GM18951 (cell line): ENCODE results near the gene VAC14.

Experiments
- POLR2A ChIP-seq: IDR thresholded peaks from 4 replicates; pipeline ENCODE4 v1.6.1; 2011; ENCODE audit warnings: mild to moderate bottlenecking; ENCODE audit not compliant: insufficient read length, insufficient read depth; ENCODE audit errors: extremely low read depth
- in situ Hi-C: fragments of 300-500 bp; cut with MboI; formaldehyde crosslinking; loops from one replicate; pipeline ENCODE4 v1.12.0; 2022; ENCODE audit warnings: low sequenced_read_pairs, mixed read lengths, inconsistent platforms; ENCODE audit not compliant: unreplicated experiment

VAC14 gene

DNA sequence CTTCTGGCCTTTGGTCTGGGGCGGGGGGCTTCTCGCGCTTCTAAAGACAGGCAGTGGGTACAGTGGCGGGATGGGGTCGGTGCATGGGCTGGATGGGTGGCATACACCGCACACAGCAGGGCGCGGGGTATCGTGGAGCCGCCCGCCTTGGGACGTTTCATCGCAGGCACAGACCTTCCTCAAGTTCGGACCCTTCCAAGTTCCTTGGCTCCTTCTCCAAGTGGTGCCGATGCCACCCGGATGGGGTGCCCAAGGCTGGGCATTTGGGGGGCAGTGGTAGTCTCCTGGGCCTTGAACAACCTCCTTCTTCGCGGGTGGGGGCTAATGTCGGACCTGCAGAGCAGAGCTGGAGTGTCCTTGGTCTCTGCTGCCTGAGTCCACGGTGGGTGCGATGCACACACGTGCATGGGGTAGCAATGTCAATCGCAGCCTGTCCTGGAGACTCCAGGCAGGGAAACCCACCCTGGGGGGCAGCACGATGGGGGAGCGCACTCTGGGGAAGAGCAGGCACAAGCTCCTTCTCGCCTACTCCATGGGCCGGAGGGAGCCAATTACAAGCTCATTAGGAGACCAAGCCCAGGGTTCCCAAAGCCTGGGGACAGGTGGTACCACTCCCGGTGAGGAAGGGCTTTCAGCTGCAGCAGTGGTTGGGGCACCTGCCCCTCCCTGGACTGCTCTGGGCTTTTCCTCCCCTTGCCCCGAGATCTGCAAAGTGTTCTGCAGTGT lies 114.4 kb downstream of the VAC14 start:
- in situ Hi-C loops, result no loop called here
- no peak for TF ChIP-seq POLR2A

DNA sequence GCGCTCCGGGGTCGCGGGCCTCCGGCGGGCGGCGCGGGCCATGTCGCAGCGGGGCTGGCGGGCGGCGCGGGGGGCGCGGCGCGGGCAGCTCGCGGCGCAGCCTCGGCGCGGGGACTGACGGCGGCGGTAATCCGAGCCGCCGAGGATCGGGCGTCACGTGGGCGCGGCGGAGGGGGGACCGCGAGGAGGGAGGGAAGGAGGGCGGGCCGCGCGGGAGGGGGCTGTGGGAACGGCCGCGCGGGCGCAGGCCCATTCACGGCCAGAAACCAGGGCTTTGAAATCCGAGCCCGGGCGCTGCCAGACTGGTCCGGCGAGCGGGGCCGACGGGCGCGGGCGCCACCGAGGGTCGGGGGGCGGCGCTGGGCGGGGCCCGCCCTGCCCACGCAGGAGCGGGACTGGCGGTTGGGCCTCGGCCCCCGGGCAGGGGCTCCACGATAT lies 115.0 kb downstream of the VAC14 start, which contains the start of gene MTSS2:
Gene MTSS2, minus strand, starts transcription at position 116 of the 438 bp plus-strand sequence. CDS start 262 bp downstream, outside the sequence.
- no peak for TF ChIP-seq POLR2A
- in situ Hi-C loops, result no loop called here

DNA sequence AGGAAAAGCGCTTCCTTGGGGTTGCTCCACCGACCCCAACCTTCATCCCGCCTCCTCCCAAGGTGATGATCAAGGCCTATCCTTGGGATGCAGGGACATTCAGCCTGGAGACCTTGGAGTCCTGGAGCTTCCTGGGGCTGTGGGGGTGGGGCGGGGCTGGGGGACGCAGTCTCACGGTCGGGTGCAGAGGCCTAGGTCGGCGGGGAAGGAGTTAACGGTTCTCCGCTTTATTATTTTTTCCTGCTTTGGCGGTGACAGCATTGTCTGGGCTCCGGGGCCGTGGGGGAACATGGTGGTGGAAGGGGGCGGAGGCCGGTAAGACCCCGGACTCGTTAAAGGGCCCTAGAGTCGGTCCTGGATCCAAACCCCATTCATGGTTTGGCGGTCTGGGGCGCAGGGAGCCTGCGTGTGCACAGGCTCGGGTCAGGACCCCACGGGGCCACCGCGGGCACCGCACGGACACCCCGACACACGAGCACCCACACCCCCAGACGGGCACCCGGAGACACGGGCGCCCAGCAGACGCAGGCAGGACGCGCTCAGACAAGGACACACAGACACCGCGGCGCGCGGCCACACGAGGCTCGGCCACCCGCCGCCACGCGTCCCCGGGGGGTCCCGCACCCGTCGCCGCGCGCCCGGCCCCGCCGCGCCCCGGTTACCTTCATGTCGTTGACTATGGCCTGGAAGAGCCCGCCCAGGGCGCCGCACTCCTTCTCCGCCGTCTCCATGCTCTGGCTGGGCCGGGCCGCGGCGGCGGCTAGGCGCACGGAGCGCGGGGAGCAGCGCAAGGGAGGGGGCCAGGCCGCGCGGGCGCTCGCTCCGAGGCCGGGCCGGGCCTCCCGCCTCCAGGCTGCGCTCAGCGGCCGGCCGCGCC lies 115.7 kb downstream of the VAC14 start:
- no peak for TF ChIP-seq POLR2A

DNA sequence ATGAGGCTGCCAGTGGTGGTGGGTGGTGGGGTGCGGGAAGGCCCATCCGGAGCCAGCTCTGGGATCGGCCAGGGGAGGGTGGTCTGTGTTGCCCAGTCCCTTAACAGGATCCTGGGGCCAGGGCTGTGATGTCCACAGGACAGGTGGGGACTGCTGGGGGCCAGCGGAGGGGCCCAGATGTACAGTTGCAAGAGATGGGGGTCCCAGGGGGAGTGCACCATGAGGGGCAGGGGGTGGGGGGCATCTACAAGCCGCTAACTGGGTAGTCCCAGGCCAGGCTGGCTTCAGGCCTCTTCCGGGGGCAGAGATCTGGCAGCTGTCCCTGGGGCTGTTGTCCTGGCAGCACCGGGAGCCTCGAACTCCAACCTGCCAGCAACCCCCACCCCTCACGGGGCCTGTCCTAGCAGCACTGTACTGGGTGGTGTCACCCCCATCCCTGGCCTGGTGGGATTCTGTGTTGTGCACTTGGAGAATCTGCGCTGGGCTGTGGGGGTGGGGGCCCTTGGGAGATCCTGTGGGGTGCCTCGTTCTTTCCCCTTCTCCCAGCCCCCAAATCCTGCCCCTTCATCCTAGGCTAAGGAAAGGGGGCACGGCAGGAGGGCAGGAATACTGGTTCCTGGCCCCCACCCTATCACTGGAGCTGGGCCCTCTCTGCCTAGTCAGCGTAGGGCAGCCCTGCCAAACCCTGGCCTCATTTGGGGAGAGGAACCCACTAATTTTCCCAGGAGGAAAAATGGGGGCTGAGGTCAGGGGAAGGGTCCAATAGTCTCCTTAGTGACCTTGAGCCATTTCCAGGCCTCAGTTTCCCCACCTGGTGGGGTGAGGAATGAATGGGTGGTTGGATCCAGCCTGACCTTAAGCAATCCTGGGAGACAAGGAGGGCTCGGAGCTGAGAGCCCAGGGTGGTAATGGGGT lies 116.6 kb downstream of the VAC14 start:
- TF ChIP-seq POLR2A, result no peak
- in situ Hi-C loops, result no loop called here

More for the DNA sequence above, 115.7 kb downstream of the VAC14 start:
- in situ Hi-C loops, result no loop called here

DNA sequence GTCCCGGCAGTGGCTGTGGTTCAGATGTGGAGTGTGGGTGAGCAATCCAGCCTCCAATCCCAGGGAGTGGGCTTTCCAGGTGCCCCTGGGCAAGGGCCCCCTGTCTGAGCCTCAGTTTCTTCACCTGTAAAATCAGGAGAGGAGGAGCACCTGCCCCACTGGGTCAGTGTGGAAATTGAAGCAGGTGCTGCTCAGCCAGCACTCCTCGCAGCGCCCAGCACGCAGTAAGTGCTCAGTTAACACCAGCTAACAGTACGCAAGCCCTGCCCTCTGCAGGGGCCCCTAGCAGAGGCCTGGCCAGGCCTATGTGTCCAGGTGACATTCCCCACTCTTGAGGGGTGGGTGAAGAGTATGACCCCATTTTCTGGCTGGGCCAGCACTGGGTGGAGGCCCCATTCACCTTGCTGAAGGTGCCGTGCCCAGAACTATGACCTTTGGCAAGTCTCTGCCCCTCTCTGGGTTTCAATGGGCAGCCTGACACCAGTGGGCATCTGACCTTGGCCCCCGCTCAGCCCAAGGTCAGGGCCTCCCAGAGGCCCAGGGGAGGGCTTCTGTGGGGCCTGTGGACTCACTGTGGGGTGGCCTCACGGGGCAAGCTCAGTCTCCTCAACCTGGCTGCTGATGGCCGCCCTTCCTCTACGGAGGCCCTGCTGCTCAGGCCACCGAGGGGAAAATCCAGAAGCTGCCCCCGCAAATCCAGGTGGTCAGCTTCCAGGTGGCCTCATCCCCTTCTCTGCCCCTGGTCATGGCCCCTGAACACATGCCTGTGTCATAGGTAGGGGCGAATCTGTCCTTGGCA lies 117.6 kb downstream of the VAC14 start:
- TF ChIP-seq POLR2A, result no peak
- in situ Hi-C loops, result no loop called here

DNA sequence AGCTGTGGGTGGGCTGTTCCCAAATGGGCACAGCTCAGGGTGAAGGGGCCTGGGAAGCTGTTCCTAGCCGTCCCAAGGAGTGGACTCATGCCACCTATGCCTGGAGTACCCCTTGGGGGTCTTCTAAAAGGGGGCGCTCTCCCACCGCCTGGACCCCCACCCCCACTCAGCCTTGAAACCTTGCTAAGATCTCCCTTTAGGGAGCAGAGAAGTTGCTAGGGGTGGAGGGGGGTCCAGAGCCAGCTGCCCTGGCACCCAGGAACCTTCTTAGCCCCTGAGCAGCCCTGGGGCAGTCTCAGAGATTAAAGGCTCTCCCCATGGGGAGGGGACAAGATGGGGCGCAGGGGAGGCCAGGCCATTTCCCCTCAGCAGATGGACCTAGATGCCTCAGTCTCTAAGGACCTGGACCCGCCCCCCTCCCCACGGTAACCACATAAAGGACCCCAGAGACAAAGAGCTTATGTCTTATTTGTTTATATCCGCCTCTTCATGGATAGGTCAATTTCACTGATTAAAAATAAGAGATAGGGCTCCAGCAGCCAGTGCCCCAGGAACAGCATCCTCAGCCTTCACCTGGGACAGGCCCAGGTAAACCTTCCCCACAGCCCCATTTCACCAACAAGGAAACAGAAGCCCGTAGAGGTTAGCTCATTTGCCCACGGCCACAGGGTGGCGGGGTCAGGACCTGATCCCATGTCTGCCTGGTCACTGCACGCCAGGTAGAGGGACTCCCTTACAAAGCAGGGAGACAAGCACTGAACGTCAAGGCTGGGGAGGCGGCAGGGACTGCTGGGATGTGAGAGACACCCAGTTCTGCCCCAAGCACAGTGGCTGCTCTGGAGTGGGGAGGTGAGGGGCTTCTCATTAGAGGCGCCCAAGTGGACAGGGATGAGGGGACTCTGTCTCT lies 118.5 kb downstream of the VAC14 start:
- in situ Hi-C loops, result no loop called here
- TF ChIP-seq POLR2A, result no peak

DNA sequence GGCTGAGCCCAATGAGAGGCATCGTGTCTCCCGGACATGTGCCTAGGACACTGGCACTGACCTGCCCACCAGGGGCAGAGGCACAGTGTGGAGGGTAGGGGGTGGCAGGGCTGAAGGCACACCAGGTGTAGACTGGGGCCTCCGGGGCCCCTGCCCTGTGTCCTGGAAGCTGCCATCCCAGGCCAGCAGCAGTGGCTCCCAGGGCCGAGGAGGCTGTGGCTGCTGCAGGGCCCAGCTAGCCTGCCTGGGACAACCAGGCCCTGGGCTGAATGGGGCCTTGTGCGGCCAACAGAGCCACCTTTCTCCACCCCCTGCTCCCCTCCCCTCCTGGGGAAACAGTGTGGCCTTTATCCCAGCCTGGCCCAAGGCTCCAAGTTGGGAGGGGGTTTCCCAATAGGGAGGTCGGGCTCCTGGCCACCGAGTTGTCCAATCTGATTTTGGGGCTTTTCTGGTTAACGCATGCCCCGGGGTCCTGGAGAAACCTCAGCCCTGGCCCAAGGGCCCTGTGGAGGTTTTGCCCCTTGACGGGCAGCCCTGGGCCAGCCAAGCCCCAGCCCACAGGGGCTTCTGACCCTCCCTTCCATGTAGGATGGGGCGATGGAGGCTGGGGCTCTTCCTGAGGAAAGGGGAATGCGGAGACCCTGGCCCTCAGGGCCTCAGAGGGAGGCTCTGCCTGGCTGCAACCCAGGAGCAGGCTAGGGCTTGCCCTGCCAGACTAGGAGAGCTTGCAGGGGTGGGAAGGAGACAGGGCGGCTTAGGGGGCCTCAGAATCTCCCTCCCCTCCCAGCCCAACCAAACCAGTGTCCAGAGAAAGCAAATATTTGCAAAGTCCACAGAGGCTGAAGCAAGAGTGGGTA lies 119.3 kb downstream of the VAC14 start:
- TF ChIP-seq POLR2A, result no peak
- in situ Hi-C loops, result no loop called here

DNA sequence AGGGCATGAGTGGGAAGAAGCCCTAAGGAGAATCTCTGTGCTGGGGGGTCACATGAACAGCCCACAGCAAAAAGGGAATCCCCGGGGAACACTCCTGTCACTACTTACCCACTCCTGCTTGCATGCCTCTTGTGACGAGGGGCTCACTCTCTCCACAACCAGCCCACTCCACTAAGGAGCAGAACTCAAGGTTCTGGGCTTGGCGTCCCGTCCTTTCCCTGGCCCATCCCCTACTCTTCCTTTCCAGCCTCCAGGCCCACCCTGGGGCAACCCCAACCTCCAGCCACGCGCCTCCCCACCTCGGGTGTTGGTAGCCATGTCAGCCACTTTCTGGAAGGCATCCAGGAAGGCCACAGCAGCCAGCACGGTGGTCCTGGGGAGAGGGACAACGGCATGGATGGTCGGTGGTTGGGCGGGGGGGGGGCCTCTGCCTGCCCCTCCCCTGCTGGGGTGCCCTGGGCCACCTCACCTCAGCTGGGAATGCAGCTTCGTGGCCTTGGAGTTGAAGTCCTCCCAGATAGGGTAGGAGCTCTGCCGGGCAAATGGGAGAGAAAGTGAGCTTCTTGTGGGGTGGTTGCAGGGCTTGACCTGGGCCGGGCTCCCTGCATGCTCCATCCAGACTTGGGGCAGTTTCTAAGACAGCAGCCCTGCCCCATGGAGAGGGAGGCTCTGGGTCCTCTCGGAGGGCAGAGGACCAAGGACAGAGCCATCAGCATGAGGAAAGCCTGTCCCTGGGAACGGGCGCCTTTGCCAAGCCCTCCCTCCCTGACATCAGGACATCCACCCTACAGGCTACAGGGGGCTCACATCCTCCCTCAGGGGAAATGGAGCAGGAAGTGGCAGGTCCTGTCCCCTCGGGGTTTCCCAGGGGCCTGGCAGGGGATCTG lies 120.2 kb downstream of the VAC14 start:
- TF ChIP-seq POLR2A, result no peak
- in situ Hi-C loops, result no loop called here

DNA sequence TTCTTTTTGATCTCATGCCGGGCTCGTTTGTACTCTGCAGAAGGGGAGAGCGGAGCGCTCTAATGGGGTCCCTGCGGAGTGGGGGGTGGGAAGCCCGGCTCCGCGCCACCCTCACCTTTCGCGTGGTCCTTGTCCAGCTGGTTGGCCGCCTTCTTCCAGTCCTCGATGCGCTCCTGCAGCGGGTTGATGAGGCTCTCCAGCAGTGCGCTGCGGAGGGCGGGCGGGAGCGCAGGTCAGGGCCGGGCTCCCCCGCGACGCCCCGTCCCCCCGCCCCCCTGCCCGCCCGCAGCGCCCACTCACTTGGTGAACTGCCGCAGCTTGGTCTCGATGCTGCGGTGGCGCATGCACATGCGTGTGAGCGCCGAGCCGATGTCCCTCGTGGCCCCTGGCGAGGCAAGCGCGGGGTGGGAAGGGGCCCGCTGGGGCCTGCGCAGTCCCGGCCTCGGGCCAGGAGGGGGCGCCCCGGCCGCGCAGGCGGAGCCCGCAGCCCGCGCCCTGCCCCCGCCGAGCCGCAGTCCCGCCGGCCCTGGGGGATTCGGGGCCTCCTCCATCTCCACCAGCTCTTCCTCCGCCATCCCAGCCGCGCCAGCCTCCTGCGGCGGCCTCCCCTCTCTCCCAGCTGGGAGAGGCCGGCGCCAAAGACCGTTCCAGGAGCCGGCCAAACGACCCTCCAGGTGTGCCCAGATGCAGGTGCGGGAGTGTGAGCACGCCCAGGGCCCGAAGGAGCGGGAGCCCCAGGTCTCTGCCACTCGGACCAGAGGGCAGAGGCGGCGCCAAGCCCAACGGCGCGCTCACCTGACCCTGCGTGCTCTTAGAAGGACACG lies 121.1 kb downstream of the VAC14 start:
- TF ChIP-seq POLR2A, result no peak
- in situ Hi-C loops, result no loop called here
